Fibroblast of skin of left quadriceps (primary cell): Measurements from ENCODE around the gene TPD52L2.
"Not testable (repeated sequence)": the region's sequence is repeated elsewhere in the genome, so short reads cannot be mapped to it uniquely, and the experiment has no call there.

Source experiments
- DNase-seq, 2 experiments: peaks; one replicate each; pipeline ENCODE4 v3.0.0-alpha.2; 2013; ENCODE audit warnings: low read depth in 2 of 2

TPD52L2 gene

DNA sequence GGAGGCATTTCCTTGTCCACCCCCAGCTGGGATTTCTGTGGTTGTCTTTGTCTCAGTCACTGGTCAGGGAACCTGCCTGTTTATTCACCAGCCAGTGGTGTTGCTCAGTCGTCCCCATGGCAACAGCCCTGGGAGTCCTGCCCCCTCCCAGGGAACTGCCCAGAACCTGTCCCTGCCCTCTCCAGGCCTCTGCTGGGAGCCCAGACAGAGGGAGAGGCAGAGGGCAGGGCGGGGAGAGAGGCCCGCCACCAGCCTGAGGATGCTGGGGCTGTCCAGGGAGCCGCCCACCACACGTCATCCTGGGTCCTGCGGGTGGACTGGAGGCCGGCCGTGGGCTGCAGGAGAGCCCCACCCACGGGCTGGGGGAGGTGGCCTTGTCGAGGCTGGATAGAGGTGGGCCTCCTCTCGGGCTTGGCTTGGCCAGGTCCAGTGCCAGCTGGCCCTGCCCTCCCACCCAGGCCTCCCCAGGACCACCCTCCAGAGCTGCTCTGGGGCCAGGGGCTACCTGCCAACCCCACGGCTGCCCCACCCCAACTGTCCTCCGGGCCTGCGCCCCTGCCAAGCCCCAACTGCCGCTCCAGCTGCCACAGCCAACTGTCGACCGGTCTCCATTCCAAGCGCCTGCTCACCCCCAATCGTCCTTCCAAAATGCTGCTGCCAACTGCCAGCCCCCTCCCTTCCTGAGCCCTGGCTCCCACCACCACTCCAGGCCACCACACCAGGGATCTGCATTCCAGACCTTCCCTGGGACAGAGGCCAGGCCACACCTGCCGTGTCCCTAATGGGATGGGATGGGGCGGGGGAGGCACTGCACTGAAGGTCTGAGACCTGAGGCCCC, 29.8 kb upstream of the TPD52L2 start:
- DNase-seq, result peak; percentile 65 to 66

DNA sequence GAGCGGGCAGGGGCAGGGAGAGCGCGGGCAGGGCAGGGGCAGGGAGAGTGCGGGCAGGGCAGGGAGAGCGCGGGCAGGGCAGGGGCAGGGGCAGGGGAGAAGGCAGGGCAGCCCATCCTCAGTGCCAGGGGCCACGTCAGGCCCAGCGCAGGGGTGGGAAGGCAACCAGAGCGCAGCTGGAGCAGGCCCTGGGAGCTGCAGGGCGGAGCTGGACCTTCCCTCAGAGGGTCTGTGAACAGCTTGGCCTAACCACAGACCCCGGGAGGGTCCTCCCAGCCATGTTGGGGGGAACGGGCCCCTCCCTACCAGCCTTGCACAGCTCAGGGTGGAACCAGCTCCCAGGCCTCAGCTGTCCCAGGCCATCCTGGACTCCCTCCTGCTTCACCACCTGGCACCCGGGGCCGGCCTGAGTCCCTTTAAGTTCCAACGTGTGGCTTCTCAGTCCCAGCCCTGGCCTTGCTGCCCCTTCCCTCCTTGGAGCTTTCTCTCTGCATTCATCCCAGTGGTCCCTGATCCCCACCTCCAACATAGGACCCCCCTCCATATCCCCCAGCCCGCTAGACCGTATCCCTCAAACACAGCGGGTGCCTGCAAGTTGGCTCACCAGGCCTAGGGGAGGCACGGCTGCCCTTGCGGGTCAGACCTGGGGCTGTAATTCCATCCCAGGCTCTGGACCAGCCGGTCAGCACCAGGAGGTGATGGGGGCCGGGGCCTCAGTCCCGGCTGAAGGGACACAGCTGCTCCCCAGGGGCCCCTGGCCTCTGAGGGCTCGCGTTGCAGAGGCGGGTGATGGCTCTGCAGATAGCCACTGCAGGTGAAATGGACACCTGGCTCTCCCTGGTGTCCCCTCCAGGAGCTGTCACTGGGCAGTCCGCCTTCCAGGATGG, 28.4 kb upstream of the TPD52L2 start:
- DNase-seq, result no peak

GRCh38 chr20:63837479-63837878, 27.6 kb upstream of the TPD52L2 start:
- DNase-seq, result no peak

DNA sequence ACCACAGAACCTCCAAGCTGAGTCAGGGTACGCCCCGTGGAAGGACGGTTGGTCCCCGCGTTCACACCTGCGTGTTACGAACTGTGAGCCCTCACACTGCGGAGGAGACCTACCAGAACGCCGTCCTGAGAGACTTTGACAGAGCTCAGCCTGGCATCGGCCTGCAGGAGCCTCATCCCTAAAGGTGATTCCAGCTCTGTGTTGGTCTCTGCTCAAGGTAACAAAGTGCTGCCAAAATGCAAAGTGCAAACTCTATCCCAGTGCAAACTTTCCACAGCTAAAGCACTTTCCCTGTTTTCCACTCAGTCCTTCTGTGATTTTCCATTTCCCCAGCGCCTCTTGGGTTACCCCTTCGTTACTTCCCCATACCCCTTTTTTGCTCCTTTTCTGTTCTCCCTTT, 25.4 kb upstream of the TPD52L2 start:
- DNase-seq, result no peak

- DNase-seq, result no peak
Measured at GRCh38 chr20:63840405-63840828, 24.7 kb upstream of the TPD52L2 start.

GRCh38 chr20:63842258-63842657, 22.8 kb upstream of the TPD52L2 start:
- no peak for DNase-seq

- DNase-seq, result no peak
Measured at GRCh38 chr20:63843222-63843621, 21.8 kb upstream of the TPD52L2 start.

DNA sequence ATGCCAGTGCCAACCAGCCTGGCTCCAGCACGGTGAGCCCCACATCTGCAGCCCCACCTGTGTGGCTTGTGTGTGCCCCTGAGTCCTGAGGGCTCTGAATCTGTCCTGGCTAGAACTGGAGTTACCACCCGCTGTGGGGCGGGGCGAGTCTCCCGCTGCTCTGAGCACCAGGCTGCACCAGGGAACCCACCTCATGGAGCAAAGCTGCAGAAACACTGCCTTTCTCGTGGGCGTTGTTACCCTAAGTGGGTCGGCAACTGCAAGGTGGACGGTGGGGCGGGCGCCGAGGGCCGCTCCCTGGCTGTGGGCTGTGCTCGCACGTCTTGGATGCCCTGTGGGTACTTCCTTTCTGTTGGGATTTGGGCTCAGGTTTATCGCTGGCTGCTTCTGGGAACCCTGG, 21.3 kb upstream of the TPD52L2 start:
- DNase-seq, result no peak

DNA sequence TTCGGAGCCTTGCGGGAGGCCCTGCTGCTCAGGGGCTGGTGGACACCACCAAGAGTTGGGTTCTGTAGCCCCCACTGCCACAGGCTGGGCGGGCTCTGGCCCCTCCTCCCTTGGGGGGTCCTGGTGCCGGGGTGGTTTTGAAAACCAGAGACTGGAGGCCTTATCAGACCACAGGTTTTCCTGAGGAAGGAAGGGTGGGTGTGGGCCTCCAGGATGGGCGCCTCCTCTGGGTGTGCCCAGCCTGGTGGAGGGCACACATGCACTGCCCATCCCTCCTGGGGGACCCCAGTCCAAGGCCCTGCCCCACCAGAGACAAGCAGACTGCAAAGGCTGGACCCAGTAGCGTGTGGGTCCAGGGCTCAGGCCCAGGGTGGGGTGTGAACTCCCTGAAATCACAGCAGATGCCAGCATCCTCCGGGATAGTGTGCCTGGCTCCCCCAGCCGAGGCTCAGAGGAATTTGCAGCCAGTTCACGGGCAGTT, 20.5 kb upstream of the TPD52L2 start:
- DNase-seq, result no peak

DNA sequence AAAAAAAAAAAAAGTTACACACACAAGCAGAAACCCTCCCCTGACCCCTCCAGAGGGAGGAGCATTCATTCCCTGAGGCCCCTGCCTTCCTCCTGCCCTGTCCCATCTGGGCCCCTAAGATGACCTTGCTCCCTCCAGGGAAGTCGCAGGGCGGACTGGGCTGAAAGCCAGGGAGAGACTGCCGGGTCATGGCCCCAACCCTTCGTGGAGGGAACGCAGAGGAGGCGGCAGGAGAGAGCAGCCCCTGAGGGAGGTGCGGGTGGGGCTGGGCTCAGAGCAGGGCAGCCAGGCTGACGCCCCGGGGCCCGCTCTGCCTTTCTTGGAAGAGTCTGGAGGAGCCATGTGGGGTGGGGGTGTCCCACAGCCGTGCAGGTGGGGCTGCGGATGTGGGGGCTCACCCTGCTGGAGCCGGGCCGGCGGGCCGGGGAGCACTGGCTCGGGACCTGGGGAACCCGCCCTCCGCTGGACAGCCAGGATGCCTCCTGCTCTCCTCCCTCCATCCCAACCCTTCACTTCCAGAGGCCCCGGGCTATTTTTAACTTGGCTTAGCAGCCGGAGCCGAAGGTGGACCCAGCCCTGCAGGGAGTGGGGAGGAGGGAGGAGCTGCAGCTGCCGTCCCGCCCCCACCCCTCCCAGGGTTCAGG, 18.8 kb upstream of the TPD52L2 start:
- no peak for DNase-seq

- no peak for DNase-seq
Measured at GRCh38 chr20:63846888-63847236, 18.2 kb upstream of the TPD52L2 start.

DNA sequence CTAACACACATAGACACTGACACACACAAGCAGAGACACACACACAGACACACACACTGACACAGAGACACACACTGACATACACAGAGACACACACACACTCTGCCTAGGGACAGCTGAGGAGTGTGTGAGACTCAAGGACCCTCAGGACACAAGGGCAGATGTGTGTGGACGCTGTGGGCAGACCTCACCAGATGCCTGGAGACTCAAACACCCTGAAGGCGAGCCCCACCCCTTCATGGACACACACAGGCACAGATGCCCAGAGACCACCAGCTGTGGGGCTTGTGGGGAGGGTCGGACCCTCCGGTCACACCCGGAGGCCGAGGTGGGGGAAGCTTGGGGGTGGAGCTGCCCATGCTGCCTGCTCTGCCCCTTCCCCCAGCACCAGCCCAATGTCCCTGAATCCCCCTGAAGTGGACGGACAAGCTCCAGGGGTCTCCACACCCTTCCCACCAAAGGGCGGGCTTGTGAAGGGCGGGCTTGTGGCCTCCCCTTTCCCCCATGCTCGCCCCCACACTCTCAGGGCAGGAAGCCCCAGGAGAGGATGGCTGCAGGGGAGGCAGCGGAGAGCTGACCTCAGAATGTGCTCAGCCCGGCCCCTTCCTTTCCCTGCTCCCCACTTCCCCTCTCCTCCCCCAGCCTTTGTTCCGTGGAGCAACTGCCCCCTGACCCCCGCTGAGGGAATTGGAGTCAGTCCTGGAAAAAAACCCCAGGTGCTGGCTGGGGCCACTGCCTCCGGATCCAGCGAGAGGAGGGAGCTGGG, 17.6 kb upstream of the TPD52L2 start:
- DNase-seq, result no peak

DNA sequence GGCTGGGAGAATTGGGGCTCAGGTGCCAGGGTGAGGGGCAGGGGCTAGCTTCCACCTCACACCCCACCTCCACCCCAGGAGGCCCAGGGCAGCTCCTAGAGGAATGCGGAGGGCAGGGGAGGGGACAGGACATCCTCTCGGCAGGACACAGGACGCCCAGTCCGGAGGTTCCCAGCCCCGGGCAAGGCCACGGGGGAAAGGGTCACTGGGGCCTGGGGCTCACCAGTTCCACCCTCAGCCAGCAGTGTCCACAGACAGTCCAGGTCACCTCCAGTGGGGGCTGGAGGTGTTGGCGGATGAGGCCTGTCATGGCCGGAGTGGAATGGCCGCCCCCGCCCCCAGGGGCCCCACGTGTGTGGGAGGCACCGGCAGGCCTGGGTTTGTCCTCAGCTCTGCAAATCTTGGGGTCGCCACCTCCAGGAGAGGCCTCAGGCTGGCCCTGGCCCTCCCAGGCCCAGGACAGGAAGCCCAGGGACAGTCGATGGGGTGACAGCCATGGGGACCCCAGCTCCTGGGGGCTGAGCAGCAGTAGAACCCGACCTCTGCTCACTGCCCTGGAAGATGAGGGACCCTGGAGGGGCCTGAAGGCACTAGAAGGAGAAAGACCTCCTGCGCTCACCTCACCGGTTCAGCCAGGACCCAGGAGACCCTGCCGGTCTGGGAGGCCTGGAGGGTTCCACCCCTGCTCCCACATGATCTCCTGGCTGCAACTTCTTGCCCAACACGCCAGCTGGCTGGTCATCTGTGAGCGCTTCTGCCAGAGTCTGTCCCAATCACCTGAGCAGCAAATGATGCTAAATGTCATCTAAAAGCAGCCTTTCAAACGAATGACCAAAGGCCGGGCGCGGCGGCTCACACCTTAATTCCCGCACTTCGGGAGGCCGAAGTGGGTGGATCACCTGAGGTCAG, 16.8 kb upstream of the TPD52L2 start:
- no peak for DNase-seq

DNA sequence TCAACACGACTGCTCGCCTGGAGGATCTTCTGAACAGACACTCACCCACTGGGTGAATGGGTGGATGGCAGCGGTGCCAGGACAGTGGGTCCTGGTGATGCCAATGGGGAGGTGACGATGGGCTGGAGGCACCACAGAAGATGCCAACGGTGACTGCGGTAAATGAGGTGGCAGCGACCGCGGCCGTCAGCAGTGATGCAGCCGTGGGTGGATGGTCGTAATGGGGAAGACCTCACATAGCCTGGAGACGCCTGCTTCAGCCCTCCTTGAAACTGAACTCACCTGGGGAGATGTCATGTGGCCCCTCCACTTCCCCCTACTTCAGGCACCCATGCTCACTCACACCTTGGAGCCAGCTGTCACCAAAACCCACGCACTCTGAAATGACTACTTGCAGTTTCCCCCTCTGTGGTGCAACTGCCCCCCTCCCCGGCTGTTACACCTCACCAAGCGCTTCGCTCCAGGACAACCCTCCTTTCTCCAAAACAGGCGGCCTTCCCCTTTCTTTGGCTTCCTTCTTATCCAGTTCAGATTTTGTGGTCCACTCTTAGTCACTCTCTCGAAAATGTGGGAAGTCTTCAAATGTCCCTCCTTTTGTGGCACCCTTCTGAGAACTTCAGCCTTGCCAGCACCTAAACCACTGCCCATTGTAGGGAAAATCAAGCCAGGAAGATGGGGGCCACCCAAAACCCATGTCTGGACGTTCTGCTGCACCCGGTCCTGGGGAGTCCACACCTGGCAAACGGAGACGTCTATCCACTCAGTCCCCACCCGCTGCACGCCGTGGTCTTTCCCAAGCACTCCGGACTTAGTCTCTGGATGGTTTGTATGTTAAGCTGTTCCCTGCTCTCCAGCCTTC, 14.2 kb upstream of the TPD52L2 start:
- no peak for DNase-seq

- DNase-seq, result not testable (repeated sequence)
Measured at GRCh38 chr20:63851548-63851943, 13.5 kb upstream of the TPD52L2 start.

DNA sequence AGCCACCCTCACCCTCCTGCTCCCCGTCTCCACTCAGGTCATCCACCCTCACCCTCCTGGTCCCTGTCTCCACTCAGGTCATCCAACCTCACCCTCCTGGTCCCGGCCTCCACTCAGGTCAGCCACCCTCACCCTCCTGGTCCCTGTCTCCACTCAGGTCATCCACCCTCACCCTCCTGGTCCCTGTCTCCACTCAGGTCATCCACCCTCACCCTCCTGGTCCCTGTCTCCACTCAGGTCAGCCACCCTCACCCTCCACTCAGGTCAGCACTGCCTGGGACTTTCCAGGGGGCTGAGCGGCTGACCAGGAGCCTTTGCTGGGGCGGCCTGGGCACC, 11.4 kb upstream of the TPD52L2 start:
- DNase-seq, result not testable (repeated sequence)

DNA sequence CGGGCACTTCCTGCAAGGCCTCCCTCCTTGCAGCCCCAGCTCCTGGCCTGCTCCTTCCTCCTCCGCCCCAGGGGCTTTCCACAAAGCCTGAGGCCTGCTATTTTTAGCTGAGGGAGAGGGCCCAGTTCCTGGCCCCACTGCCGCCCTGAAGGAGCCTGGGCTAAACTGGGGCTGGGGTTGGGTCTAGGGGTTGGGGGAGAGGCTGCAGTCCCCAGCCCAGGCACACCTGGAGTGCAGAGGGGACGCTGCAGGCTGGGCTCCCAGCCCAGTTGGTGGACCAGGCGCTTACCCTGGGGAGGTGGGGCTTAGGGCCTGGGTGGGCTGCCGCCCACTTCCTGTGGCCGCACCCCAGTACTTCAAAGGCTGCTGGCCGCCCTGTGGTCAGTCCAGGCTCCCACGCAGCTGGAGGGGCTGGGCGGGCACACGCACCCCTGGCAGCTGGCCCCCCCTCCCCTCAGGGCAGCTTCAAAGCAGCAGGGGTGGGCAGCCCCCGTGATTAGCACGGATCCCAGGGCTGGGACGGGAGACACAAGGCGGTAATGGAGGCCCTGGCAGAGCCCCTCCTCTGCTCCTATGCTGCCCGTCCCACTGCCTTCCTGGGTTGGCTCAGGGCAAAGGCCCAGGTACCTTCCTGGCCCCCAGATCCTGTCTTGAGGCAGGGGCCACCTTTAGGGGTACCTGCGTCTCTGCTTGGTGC, 10.9 kb upstream of the TPD52L2 start:
- DNase-seq, result no peak

GRCh38 chr20:63854766-63855362, 10.2 kb upstream of the TPD52L2 start:
- no peak for DNase-seq
